Muscle layer of duodenum (tissue), 2 donors: Measurements from ENCODE around the gene CELF6.

ENCODE experiments used
- H3K27ac ChIP-seq: one replicate; pipeline ENCODE4 v1.7.0; 2013; ENCODE audit warnings: mild to moderate bottlenecking, low read length
- H3K27me3 ChIP-seq: one replicate; pipeline ENCODE4 v1.7.0; 2013; ENCODE audit warnings: low read depth, mild to moderate bottlenecking, control low read depth, low read length
- H3K36me3 ChIP-seq, 2 donors: one replicate each; pipeline ENCODE4 v1.7.0; 2013; ENCODE audit warnings: low read length in 2 of 2, control low read depth in 1 of 2, mild to moderate bottlenecking in 1 of 2; ENCODE audit not compliant: insufficient read depth in 2 of 2, control insufficient read depth in 1 of 2
- H3K4me1 ChIP-seq, 2 donors: one replicate each; pipeline ENCODE4 v1.7.0; 2013; ENCODE audit warnings: low read length in 2 of 2, mild to moderate bottlenecking in 2 of 2, control low read depth in 1 of 2, moderate library complexity in 1 of 2; ENCODE audit not compliant: insufficient read depth in 2 of 2, control insufficient read depth in 1 of 2
- H3K4me3 ChIP-seq, 2 donors: one replicate each; pipeline ENCODE4 v1.7.0; 2013; ENCODE audit warnings: low read length in 2 of 2, low read depth in 1 of 2, mild to moderate bottlenecking in 1 of 2
- H3K9me3 ChIP-seq, 2 donors: one replicate each; pipeline ENCODE4 v1.7.0; 2013; ENCODE audit warnings: low read length in 2 of 2, control low read depth in 1 of 2, mild to moderate bottlenecking in 1 of 2; ENCODE audit not compliant: control insufficient read depth in 1 of 2
- donor health status: healthy.

Gene CELF6

DNA sequence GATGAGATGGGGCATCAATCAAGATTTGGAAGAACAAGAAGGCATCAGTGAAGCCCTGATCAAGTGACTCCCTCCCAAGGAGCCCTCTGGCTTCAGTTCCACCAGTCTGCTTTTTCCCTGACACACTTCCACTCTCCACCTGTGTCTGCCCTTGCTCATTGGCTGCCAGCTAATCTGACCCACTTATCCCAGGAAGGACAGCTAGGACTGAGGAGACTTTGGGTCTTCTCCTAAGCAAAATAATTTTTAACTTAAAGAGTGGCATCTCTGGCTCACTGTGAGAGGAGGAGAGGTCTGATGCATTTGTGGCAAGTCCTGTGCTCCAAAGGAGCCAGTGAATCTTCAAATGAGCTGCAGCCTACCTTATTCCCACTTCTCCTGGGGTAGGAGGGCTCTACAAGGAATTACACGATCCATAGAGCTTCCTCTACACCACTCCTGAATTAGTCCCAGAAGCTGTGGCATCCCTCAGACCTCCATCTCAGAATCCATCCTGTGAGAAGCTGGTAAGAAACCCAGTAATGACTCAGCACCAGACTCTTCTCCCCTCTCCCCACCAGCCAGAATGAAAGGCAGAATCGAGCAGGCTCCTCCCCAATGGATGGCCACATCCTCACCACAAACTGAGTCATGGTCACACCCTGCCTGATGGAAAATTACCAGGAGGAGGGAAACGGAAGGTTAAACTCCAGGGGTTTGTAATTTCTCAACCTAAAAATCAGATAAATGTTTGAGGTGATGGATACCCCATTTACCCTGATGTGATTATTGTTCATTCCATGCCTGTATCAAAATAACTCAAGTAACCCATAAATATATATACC, 82.7 kb downstream of the CELF6 start:
- Histone ChIP-seq H3K27ac (no peak overlapping the region), H3K9me3 (no peaks in the 10 kb centered on the region), H3K27me3 (no peaks in the 10 kb centered on the region), H3K4me1 (peaks cover 7 to 9% of the 10 kb centered on the region in 2 donors), H3K4me3 (peak overlapping the region in 1 of 2 donors; percentile 31), H3K36me3 (peaks cover 18 to 34% of the 10 kb centered on the region in 2 donors)

DNA sequence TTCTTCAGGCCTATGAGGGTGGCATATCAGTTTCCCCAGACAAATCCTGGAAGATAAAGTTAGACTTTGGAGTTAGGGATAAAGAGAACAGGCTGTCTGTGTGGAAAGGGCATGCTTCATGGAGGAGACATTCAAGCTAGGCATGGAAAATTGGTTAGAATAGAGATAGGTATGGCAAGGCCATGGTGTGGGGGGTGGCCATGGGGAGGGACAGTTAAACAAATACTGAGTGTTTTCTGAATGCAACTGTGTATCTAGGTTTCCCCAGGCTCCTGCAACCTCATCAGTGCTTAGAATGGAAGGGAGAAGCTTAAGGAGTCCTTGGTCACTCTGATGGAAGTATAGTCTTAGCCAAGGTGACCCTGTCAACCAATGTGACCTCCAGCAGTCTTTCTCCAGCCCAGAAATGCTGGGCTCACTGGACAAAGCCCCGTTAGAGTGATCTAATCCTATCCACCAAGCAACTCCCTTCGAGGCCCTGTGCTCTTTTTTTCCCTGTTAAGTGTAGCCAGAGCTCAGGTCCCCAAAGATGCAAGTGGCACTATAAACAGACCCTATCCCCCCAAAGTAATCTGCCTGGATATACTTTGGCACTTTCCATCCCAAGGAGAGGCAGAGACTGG, 83.5 kb downstream of the CELF6 start:
- peaks cover 10 to 13% of the 10 kb centered on the region in 2 donors for H3K4me1 ChIP-seq
- H3K4me3 ChIP-seq: peak overlapping the region in 1 of 2 donors; percentile 31
- H3K36me3 ChIP-seq: peaks cover 10 to 27% of the 10 kb centered on the region in 2 donors
- no peak overlapping the region for H3K27ac ChIP-seq
- H3K27me3 ChIP-seq: no peaks in the 10 kb centered on the region
- no peaks in the 10 kb centered on the region for H3K9me3 ChIP-seq

DNA sequence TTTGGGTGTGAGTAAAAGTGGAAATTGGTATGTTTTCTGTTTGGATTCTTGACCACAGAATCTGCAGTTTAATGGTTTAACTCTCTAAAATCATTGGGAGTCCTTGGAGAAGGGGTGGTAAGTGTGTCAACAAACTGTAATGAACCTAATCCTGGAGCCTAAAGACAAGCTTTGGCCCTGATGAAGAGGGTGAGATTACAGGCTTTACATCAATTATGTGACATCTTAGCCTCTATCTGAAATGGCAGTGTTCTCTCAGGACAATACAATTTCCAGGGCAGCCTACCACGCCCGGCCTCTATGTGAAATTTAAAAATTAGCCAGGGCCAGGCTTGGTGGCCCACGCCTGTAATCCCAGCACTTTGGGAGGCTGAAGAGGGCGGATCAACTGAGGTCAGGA, 84.7 kb downstream of the CELF6 start:
- Histone ChIP-seq H3K36me3 (peaks cover 0 to 16% of the 10 kb centered on the region in 2 donors), H3K9me3 (no peaks in the 10 kb centered on the region), H3K27me3 (no peaks in the 10 kb centered on the region), H3K4me1 (peaks cover 10 to 13% of the 10 kb centered on the region in 2 donors), H3K27ac (no peak overlapping the region), H3K4me3 (no peak overlapping the region)
